Measurements from ENCODE around the gene TMED4. TPM values are rescaled to one million over a fixed set of nuclear protein-coding genes. Genes with fewer than 3 reads are reported as not detected.

The TMED4 gene
- total RNA-seq, 1 donor from 2014 or later = 61.9 TPM

DNA sequence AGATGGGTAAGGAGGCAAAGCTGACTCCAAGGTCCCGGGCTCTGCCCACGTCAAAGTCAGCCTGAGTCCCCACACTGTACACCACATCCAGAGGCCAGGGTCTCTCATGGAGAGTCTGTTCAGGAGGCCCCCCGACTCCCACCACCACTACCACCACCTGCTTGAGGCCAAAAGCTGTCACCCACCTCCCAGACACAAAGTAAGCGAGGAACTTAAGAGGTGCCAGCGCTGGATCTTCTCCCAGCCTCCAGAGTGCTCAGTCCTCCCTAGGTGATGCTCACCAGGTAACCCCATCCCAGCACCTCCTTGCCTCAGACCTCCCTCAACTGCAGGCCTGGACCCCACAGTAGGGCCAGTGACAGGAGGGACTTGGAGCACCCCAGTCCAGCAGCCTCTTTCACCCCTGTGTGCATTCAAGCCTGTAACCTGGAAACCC, 41.4 kb downstream of the TMED4 start:
- no peak for DNase-seq
- Histone ChIP-seq H3K9me3 (replicated peaks) (no peaks in the 10 kb centered on the region), H3K4me1 (no peaks in the 10 kb centered on the region), H3K27ac (replicated peaks) (no peak overlapping the region), H3K4me3 (no peak overlapping the region), H3K36me3 (no peaks in the 10 kb centered on the region), H3K27me3 (ENCODE audit: low read depth) (no peaks in the 10 kb centered on the region)
- intact Hi-C loops (cut with micrococcal nuclease) = no loop called here
- TF ChIP-seq, protein P1, sequence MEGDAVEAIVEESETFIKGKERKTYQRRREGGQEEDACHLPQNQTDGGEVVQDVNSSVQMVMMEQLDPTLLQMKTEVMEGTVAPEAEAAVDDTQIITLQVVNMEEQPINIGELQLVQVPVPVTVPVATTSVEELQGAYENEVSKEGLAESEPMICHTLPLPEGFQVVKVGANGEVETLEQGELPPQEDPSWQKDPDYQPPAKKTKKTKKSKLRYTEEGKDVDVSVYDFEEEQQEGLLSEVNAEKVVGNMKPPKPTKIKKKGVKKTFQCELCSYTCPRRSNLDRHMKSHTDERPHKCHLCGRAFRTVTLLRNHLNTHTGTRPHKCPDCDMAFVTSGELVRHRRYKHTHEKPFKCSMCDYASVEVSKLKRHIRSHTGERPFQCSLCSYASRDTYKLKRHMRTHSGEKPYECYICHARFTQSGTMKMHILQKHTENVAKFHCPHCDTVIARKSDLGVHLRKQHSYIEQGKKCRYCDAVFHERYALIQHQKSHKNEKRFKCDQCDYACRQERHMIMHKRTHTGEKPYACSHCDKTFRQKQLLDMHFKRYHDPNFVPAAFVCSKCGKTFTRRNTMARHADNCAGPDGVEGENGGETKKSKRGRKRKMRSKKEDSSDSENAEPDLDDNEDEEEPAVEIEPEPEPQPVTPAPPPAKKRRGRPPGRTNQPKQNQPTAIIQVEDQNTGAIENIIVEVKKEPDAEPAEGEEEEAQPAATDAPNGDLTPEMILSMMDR (IDR thresholded peaks at IDR 0.05; ENCODE audit: borderline replicate concordance) = no peak

DNA sequence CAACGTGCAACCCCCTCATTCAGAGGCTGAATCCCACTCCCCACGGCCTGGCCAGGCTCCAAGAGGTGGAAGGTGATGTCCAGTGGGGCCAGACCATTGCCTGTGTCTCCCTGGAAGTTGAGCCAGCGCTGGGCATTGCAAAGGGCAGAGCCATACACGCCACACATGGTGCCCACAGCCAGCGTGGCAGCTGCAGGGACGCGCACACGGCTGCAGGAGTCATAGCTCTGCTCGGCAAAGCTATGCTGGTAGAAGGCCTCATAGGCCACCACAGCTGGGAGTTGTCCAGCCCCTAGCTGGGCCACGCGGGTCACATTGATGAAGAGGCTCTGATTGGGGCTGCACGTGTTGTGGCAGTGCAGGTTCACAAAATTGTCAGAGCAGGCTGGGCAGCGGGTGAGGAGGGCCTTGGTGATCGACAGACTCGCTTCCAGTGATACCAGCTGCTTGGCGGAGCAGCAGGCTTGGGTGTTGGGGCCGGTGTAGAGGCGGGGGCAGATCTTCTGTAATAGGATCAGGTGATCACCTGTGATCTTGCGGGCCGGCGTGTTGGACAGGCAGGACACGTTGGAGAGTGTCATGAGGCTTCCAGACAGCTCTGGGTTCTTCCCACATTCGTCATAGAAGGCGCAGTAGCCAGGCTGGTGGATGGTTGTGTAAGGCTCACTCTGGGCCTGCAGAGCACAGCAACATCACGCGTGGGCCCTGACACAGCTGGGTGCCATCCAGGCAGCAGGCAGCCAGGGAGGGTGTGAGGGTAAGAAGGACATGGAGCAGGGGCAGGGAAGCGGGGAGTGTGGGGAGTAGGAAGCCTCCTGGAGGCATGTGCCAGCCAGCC, 42.1 kb downstream of the TMED4 start:
- Histone ChIP-seq H3K4me1 (no peaks in the 10 kb centered on the region), H3K36me3 (no peaks in the 10 kb centered on the region), H3K4me3 (no peak overlapping the region), H3K27me3 (ENCODE audit: low read depth) (no peaks in the 10 kb centered on the region), H3K27ac (replicated peaks) (no peak overlapping the region), H3K9me3 (replicated peaks) (no peaks in the 10 kb centered on the region)
- DNase-seq = no peak
- TF ChIP-seq, protein P1 (IDR thresholded peaks at IDR 0.05; ENCODE audit: borderline replicate concordance) = no peak
- intact Hi-C loops (cut with micrococcal nuclease) = no loop called here

DNA sequence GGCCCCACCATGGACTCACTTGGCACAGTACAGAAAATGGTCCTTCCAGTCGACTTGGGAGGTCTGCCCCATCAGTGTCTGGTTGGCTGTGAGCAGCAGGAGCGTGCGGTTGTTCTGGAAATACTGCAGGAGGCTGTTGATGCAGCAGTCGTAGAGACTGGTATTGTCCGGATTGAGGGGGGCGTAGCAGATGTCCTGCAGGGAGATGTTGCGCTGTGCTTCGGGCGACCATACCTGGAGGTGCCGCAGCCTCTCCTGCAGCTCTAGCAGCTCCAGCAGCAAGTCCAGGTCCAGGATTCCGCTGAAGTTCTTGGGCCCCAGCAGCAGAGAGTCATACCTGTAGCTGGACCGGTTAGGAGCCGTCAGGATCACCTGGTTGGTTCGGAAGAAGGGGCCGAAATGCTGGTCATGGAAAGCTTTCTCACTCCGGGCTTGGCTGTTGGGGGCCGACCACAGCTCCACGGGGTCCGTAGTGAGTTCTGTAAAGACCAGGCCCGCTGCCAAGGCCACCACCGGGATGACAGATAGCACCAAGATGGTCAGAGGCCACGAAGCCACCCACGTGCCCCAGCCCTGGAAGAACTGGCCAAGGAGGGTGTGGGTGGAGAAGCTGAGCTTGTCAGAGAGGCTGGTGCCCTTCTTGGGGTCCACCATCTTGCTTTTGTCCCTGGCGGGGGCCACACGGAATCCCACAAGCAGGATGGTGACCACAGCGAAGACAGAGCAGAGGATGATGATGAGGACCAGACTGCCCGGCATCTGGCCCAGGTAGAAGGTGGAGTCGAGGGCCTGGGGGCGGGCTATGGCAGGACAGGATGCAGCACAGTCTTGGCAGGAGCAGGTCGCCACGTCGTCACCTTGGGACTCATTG, 43.0 kb downstream of the TMED4 start:
- H3K27me3 ChIP-seq (ENCODE audit: low read depth) = no peaks in the 10 kb centered on the region
- H3K36me3 ChIP-seq = no peaks in the 10 kb centered on the region
- DNase-seq = no peak
- intact Hi-C loops (cut with micrococcal nuclease) = no loop called here
- no peak overlapping the region for H3K27ac ChIP-seq (replicated peaks)
- H3K9me3 ChIP-seq (replicated peaks) = no peaks in the 10 kb centered on the region
- TF ChIP-seq, protein P1 (IDR thresholded peaks at IDR 0.05; ENCODE audit: borderline replicate concordance) = no peak
- no peaks in the 10 kb centered on the region for H3K4me1 ChIP-seq
- H3K4me3 ChIP-seq = no peak overlapping the region

DNA sequence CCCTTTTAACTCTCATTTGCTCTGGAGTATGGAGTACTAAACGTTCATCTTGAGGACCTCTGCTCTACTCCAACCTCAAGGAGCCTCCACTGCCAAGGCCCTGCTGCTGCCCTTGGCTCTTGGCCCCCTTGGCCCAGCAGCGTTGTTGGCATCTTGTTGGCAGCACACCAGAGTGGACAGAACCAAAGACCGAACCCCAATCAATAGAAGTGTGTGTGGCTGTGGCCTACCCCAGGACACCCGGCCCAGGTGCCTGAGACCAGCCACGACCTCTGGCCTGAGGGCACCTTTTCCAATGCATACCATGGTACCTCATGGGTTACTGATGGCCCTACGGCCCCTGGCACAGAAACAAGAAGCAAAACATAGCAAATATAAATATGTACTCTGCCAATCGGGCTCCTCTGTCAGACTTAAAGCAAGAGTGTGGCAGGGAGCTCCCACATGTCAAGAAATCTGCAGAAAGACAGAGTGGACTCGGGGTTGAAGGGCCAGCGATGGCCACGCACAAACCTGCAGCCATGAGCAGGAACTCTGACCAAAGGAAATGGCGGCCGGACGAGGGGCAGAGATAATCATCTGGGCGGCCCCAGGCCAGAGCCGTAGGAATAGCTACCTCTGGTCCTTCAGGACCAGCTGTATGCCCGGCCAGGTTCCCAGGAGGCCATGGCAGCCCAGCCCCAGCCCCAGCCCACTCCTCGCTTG, 43.8 kb downstream of the TMED4 start:
- no peaks in the 10 kb centered on the region for H3K36me3 ChIP-seq
- H3K9me3 ChIP-seq (replicated peaks) = no peaks in the 10 kb centered on the region
- TF ChIP-seq, protein P1 (IDR thresholded peaks at IDR 0.05; ENCODE audit: borderline replicate concordance) = no peak
- H3K27me3 ChIP-seq (ENCODE audit: low read depth) = no peaks in the 10 kb centered on the region
- no peak overlapping the region for H3K4me3 ChIP-seq
- H3K27ac ChIP-seq (replicated peaks) = no peak overlapping the region
- no peak for DNase-seq
- intact Hi-C loops (cut with micrococcal nuclease) = no loop called here
- H3K4me1 ChIP-seq = no peaks in the 10 kb centered on the region

DNA sequence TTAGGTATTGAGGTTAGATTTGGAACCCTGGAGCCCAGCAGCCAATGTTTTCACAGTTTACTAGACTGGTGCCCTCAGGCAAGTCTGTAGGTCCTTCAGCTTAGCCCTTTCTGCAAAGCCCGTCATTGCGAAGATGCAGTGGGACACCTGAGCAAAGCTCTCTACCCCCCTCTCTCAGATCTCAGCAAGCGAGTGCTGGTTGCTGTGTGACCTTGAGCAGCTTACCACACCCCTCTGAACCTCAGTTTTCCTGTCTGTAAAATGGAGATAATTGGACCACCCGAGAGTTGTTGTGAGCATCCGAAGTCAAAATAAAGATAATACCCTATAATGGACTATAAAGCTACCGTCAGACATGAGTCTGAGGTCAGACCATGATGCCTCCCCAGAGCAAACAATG, 44.6 kb downstream of the TMED4 start:
- no peak for DNase-seq
- Histone ChIP-seq H3K9me3 (replicated peaks) (no peaks in the 10 kb centered on the region), H3K36me3 (no peaks in the 10 kb centered on the region), H3K27me3 (ENCODE audit: low read depth) (no peaks in the 10 kb centered on the region), H3K4me1 (no peaks in the 10 kb centered on the region), H3K4me3 (no peak overlapping the region), H3K27ac (replicated peaks) (no peak overlapping the region)
- intact Hi-C loops (cut with micrococcal nuclease) = no loop called here
- TF ChIP-seq, protein P1 (IDR thresholded peaks at IDR 0.05; ENCODE audit: borderline replicate concordance) = no peak

All from left ventricle myocardium inferior (tissue), 1 donor.